Uterus (tissue), 2 donors: ENCODE measurements around the gene INTS15.

Source experiments
- POLR2A ChIP-seq, 2 donors: fragments of 450-650 bp; IDR thresholded peaks; one replicate each; pipeline ENCODE4 v1.6.1; 2016; ENCODE audit warnings: antibody characterized with exemption in 2 of 2, mild to moderate bottlenecking in 1 of 2, moderate library complexity in 1 of 2
- TF ChIP-seq, protein P1 (sequence below), 4 experiments: fragments of 200-600 bp in 2 of 4; fragments of 450-650 bp in 2 of 4; sonication (generic) in 2 of 4; IDR thresholded peaks; one replicate each; pipeline ENCODE4 v1.5.1; 2016 to 2019; ENCODE audit warnings: antibody characterized with exemption in 4 of 4, mild to moderate bottlenecking in 2 of 4, moderate library complexity in 1 of 4

DNA sequence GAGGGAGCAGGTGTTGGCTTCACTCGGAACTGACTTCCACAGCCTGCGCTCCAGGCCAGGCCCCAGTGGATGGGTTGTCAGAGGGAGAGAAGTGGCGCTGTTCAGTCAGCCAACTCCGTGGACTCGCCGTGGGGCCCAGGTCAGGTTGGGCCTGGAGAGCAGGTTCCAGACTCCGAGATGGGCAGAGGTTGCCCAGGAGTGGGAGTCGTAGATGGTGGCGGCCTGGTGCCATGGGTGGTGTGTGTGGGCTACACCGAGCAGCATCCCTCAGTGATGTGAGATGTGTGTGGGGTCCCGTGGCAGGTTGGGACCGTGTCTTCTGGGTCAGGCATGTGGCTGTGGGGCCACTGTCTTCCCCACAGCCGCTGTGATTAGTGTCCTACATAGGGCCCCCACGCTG, 57.7 kb downstream of the INTS15 start:
- TF ChIP-seq POLR2A (IDR thresholded peaks at IDR 0.05) = no peak
- TF ChIP-seq, protein P1, sequence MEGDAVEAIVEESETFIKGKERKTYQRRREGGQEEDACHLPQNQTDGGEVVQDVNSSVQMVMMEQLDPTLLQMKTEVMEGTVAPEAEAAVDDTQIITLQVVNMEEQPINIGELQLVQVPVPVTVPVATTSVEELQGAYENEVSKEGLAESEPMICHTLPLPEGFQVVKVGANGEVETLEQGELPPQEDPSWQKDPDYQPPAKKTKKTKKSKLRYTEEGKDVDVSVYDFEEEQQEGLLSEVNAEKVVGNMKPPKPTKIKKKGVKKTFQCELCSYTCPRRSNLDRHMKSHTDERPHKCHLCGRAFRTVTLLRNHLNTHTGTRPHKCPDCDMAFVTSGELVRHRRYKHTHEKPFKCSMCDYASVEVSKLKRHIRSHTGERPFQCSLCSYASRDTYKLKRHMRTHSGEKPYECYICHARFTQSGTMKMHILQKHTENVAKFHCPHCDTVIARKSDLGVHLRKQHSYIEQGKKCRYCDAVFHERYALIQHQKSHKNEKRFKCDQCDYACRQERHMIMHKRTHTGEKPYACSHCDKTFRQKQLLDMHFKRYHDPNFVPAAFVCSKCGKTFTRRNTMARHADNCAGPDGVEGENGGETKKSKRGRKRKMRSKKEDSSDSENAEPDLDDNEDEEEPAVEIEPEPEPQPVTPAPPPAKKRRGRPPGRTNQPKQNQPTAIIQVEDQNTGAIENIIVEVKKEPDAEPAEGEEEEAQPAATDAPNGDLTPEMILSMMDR (IDR thresholded peaks at IDR 0.05) = no peak
